Measurements from ENCODE around the gene ANKRD31. TPM values are rescaled to one million over a fixed set of nuclear protein-coding genes. Genes with fewer than 3 reads are reported as not detected.

The ANKRD31 gene
- total RNA-seq, 1 experiment from 2014 or later = 0.09 TPM

- TF ChIP-seq, protein P1, sequence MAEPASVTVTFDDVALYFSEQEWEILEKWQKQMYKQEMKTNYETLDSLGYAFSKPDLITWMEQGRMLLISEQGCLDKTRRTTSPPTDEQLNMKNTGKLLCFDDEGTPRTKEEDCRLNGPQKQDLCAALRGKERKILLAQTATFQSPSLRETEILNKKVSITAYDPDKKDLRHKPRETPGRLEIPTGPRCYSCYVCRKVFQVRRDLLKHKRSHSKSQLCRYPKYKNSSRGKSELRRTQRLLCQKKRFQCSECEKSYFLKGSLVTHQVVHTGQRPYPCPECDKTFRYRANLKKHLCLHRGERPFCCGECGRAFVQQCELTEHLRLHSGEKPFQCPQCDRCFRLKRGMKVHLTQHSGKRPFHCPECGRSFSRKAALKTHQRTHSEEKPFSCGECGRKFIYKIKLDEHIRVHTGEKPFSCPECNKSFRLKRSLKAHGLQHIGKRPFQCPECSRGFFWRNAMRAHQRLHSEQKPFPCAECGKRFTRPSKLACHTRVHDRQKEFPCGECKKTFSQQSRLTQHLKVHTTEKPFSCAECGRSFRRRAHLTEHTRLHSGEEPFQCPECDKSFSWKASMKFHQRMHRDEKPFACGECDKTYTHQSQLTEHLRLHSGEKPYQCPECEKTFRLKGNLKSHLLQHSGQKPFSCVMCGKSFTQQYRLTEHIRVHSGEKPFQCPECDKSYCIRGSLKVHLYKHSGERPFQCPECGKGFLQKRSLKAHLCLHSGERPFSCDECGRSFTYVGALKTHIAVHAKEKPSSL (CRISPR knock-in tag; conservative IDR thresholded peaks at IDR 0.05) = no peak
- TF ChIP-seq SP1 (CRISPR knock-in tag; conservative IDR thresholded peaks at IDR 0.05) (no peak), GRHL2 (CRISPR knock-in tag; IDR thresholded peaks at IDR 0.05; ENCODE audit: insufficient replicate concordance, severe bottlenecking) (no peak), ATF1 (CRISPR knock-in tag; IDR thresholded peaks at IDR 0.05) (no peak), PREB (CRISPR knock-in tag; IDR thresholded peaks at IDR 0.05; ENCODE audit: borderline replicate concordance) (no peak)
These were observed 192.3 kb downstream of the ANKRD31 start (continued) for GRCh38 chr5:75044406-75044805.

DNA sequence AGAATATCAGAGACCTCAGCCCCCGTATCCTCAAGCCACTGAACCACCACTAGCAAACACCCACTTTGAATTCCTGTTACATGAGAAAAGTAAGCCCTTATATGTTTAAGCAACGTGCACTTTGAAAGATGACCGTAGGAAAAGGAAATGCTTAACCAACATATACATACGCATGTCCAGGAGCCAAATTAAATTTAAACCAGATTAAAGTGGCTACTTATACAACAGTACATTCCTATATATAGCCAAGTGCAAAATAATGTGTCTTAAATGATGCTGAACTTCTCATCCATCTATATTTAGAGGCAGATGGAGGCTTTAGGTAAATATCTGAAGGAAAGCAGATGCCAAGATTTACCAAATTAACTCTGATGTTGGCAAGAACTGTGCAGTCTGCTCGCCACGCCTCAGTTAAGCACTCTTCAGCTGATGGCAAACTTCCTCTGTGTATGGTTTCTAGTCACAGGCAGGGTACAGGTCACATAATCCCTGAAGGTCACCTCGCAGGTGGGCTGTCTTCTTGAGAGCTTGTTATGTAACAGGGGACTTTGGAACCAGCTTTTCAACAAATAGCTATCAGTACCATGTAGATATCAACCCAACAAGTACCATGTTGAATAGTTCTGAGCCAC is 192.9 kb downstream of the ANKRD31 start:
- CTCF ChIA-PET = no interaction called here
- TF ChIP-seq ZNF423 (CRISPR knock-in tag; IDR thresholded peaks at IDR 0.05) (no peak), CBFB (CRISPR knock-in tag; IDR thresholded peaks at IDR 0.05; ENCODE audit: low read depth) (no peak), ZNF121 (CRISPR knock-in tag; IDR thresholded peaks at IDR 0.05) (no peak), JUN (CRISPR knock-in tag; IDR thresholded peaks at IDR 0.05) (no peak), FOXJ3 (CRISPR knock-in tag; IDR thresholded peaks at IDR 0.05; ENCODE audit: borderline replicate concordance) (no peak), TEAD1 (CRISPR knock-in tag; IDR thresholded peaks at IDR 0.05) (no peak), GRHL2 (CRISPR knock-in tag; IDR thresholded peaks at IDR 0.05; ENCODE audit: insufficient replicate concordance, severe bottlenecking) (no peak), PRRX2 (CRISPR knock-in tag; IDR thresholded peaks at IDR 0.05) (no peak), ZNF232 (CRISPR knock-in tag; IDR thresholded peaks at IDR 0.05) (no peak), E2F5 (CRISPR knock-in tag; IDR thresholded peaks at IDR 0.05) (no peak), ZNF317 (CRISPR knock-in tag; IDR thresholded peaks at IDR 0.05; ENCODE audit: borderline replicate concordance, low read depth) (no peak), ZNF396 (CRISPR knock-in tag; IDR thresholded peaks at IDR 0.05; ENCODE audit: borderline replicate concordance) (no peak), NFE2L1 (CRISPR knock-in tag; IDR thresholded peaks at IDR 0.05) (no peak), FOXP1 (CRISPR knock-in tag; IDR thresholded peaks at IDR 0.05; ENCODE audit: borderline replicate concordance) (no peak)
- TF ChIP-seq, protein P1 (CRISPR knock-in tag; conservative IDR thresholded peaks at IDR 0.05) = no peak
- ATAC-seq = no peak

More for the DNA sequence above, 192.9 kb downstream of the ANKRD31 start:
- POLR2A ChIA-PET = no interaction called here
- no peak overlapping the region for H3K27ac Mint-ChIP-seq
- H3K9me3 Mint-ChIP-seq = no peaks in the 10 kb centered on the region
- H3K4me1 Mint-ChIP-seq = no peaks in the 10 kb centered on the region
- DNase-seq (ENCODE audit: low spot score) = no peak
- H3K4me3 Mint-ChIP-seq = no peak overlapping the region
- H3K36me3 Mint-ChIP-seq = no peaks in the 10 kb centered on the region
- no peaks in the 10 kb centered on the region; the same call in 1 of the 2 replicates for H3K27me3 Mint-ChIP-seq (ENCODE audit: low read depth)

Data from WTC11 (cell line).